Measurements from ENCODE around the gene HS3ST1.

DNA sequence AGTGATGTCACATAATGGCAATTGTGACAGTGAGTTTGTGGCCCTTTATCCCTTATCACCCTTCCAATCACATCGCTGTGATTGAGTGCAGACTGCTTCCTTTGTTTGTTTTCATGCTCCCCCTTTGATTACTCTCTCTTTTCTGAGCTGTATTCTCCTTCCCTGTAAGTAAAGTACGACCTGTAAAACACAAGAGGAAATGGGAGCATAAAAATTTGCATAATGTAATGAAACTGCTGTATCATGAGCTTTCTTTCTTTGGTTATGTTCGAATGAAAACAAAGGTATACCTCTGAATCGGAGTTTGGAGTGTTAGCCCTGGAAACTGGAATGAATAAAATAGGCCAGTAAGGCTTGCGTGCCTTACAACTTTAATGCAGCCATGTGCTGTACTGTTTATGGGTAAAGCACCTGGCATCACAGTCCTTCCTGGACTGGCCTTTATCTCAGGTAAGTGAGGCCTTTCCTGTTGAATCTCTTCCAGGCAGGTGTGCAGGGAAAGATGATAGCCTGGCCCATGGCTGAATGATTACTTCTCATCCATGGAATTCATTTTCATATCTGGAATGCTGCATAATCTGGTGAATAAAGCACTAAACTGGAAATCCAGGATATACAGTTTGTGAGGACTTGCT is 26.6 kb upstream of the HS3ST1 start:
- TF ChIP-seq, protein P1, sequence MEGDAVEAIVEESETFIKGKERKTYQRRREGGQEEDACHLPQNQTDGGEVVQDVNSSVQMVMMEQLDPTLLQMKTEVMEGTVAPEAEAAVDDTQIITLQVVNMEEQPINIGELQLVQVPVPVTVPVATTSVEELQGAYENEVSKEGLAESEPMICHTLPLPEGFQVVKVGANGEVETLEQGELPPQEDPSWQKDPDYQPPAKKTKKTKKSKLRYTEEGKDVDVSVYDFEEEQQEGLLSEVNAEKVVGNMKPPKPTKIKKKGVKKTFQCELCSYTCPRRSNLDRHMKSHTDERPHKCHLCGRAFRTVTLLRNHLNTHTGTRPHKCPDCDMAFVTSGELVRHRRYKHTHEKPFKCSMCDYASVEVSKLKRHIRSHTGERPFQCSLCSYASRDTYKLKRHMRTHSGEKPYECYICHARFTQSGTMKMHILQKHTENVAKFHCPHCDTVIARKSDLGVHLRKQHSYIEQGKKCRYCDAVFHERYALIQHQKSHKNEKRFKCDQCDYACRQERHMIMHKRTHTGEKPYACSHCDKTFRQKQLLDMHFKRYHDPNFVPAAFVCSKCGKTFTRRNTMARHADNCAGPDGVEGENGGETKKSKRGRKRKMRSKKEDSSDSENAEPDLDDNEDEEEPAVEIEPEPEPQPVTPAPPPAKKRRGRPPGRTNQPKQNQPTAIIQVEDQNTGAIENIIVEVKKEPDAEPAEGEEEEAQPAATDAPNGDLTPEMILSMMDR (IDR thresholded peaks at IDR 0.05): no peak
- TF ChIP-seq EP300 (IDR thresholded peaks at IDR 0.05): no peak
- TF ChIP-seq POLR2A (IDR thresholded peaks at IDR 0.05): no peak
- no peak for TF ChIP-seq POLR2AphosphoS5 (IDR thresholded peaks at IDR 0.05)

All from suprapubic skin (tissue), 4 donors.